ENCODE data around the gene STPG3. TPM values are rescaled to one million over a fixed set of nuclear protein-coding genes. Genes with fewer than 3 reads are reported as not detected.

STPG3 gene
- total and polyA plus RNA-seq, 2 of the 13 experiments (the other 11 are each of a cell fraction or from before 2014, with no cell fraction given) = not detected

- TF ChIP-seq PHF21A (CRISPR knock-in tag; IDR thresholded peaks at IDR 0.05) (0 out of 2 replicates have a peak, but pooled peaks have one; percentile 19), HMGA1 (CRISPR knock-in tag; conservative IDR thresholded peaks at IDR 0.05) (no peak), PAX8 (CRISPR knock-in tag; IDR thresholded peaks at IDR 0.05; ENCODE audit: borderline replicate concordance) (0 out of 2 replicates have a peak, but pooled peaks have one; percentile 41), ZFP36 (IDR thresholded peaks at IDR 0.05; ENCODE audit: borderline replicate concordance, low read depth, low read length, partially characterized antibody) (no peak), KLF12 (CRISPR knock-in tag; IDR thresholded peaks at IDR 0.05; ENCODE audit: borderline replicate concordance) (peak; percentile 86), KLF9 (CRISPR knock-in tag; IDR thresholded peaks at IDR 0.05; ENCODE audit: low read depth) (0 out of 2 replicates have a peak, but pooled peaks have one; percentile 88), POGZ (CRISPR knock-in tag; IDR thresholded peaks at IDR 0.05) (no peak), ARID3A (IDR thresholded peaks at IDR 0.05; ENCODE audit: low read depth, low read length) (no peak), SMAD1 (CRISPR knock-in tag; IDR thresholded peaks at IDR 0.05; ENCODE audit: borderline replicate concordance, low read depth) (no peak), ZNF24 (IDR thresholded peaks at IDR 0.05) (no peak), CCDC6 (CRISPR knock-in tag; IDR thresholded peaks at IDR 0.05) (peak; percentile 58; the same call in 1 of the 2 replicates), ZNF891 (CRISPR knock-in tag; IDR thresholded peaks at IDR 0.05) (peak; percentile 17; the same call in 1 of the 2 replicates), TOE1 (CRISPR knock-in tag; IDR thresholded peaks at IDR 0.05) (no peak), ZNF503 (CRISPR knock-in tag; IDR thresholded peaks at IDR 0.05) (peak; percentile 40; the same call in 1 of the 2 replicates), PREB (CRISPR knock-in tag; IDR thresholded peaks at IDR 0.05) (no peak), ZNF749 (CRISPR knock-in tag; IDR thresholded peaks at IDR 0.05; ENCODE audit: borderline replicate concordance) (no peak), E2F5 (CRISPR knock-in tag; conservative IDR thresholded peaks at IDR 0.05) (no peak), ZNF775 (CRISPR knock-in tag; IDR thresholded peaks at IDR 0.05; ENCODE audit: borderline replicate concordance) (no peak), ZNF737 (CRISPR knock-in tag; IDR thresholded peaks at IDR 0.05; ENCODE audit: borderline replicate concordance) (no peak), HNRNPLL (IDR thresholded peaks at IDR 0.05; ENCODE audit: low read depth, low read length, poor library complexity, severe bottlenecking) (peak; percentile 69)
- TF ChIP-seq, protein P1, sequence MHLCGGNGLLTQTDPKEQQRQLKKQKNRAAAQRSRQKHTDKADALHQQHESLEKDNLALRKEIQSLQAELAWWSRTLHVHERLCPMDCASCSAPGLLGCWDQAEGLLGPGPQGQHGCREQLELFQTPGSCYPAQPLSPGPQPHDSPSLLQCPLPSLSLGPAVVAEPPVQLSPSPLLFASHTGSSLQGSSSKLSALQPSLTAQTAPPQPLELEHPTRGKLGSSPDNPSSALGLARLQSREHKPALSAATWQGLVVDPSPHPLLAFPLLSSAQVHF (CRISPR knock-in tag; IDR thresholded peaks at IDR 0.05) = no peak
- TF ChIP-seq, protein P2, sequence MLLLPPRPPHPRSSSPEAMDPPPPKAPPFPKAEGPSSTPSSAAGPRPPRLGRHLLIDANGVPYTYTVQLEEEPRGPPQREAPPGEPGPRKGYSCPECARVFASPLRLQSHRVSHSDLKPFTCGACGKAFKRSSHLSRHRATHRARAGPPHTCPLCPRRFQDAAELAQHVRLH (CRISPR knock-in tag; IDR thresholded peaks at IDR 0.05; ENCODE audit: borderline replicate concordance, low read depth) = 0 out of 2 replicates have a peak, but pooled peaks have one; percentile 7
Observed at GRCh38 chr9:137217276-137218211, 33.5 kb upstream of the STPG3 start (continued).

Measured in HepG2 (cell line).